A549 (cell line): ENCODE data around the gene B4GALT3. TPM values are rescaled to one million over a fixed set of nuclear protein-coding genes. Genes with fewer than 3 reads are reported as not detected.

Experiments
- ATAC-seq, 2 experiments: fragments of 200-7000 bp in 1 of 2; fragments of >200 bp in 1 of 2; cut with Nextera tagmentation in 1 of 2; cut with Tn5 transposase in 1 of 2; 3 replicates each; pipeline versions ENCODE4 v1.8.0 to v1.9.1; 2018 to 2020; ENCODE audit warnings: mild to moderate bottlenecking in 1 of 2, moderate library complexity in 1 of 2
- CTCF ChIA-PET: fragments of 300-600 bp; sonication (Branson Sonifier 250); formaldehyde crosslinking; extraction: SDS; loops from one replicate; lab custom pipeline; 2021; ENCODE audit warnings: antibody characterized with exemption, inconsistent platforms; lab: Yijun Ruan, JAX
- POLR2A ChIA-PET: fragments of 350-600 bp; formaldehyde crosslinking; extraction: SDS; loops from one replicate; lab custom pipeline; 2021; ENCODE audit warnings: antibody characterized with exemption, inconsistent platforms; lab: Yijun Ruan, JAX
- DNase-seq, 2 experiments: peaks; one replicate each; pipeline versions ENCODE4 v3.0.0 to v3.0.0-alpha.2; 2011 to 2016; ENCODE audit warnings: low read depth in 1 of 2, low spot score in 1 of 2
- FAIRE-seq: peaks from 2 replicates; lab custom pipeline; 2011; peaks lifted over from hg19 to GRCh38; lab: Jason Lieb, UNC
- H3K27ac ChIP-seq, 2 experiments: fragments of >200 bp; sonication (Bioruptor Twin); formaldehyde crosslinking; 3 replicates each; pipeline ENCODE4 v1.5.1; 2016 to 2017
- H3K4me1 ChIP-seq: fragments of >200 bp; sonication (Bioruptor Twin); formaldehyde crosslinking; 3 replicates; pipeline ENCODE4 v1.6.1; 2016
- H3K4me2 ChIP-seq: fragments of >200 bp; sonication (Bioruptor Twin); formaldehyde crosslinking; 3 replicates; pipeline ENCODE4 v1.6.1; 2016
- H3K4me3 ChIP-seq: fragments of >200 bp; sonication (Bioruptor Twin); formaldehyde crosslinking; 3 replicates; pipeline ENCODE4 v1.5.1; 2016
- H3K9me3 ChIP-seq: fragments of >200 bp; sonication (Bioruptor Twin); formaldehyde crosslinking; 3 replicates; pipeline ENCODE4 v1.6.1; 2016
- CBX2 ChIP-seq: fragments of 200-600 bp; sonication (generic); IDR thresholded peaks from 2 replicates; pipeline ENCODE4 v1.6.1; 2016; ENCODE audit warnings: low read depth, mild to moderate bottlenecking, borderline replicate concordance
- CHD2 ChIP-seq: fragments of 150-350 bp; IDR thresholded peaks from 2 replicates; pipeline ENCODE4 v1.6.1; 2014; ENCODE audit warnings: low read length; ENCODE audit not compliant: partially characterized antibody
- FOSB ChIP-seq: fragments of 250-450 bp; sonication (Bioruptor Pico); IDR thresholded peaks from 2 replicates; pipeline ENCODE4 v1.5.0; 2020; ENCODE audit warnings: mild to moderate bottlenecking, moderate library complexity
- HEYL ChIP-seq: fragments of 250-450 bp; sonication (Bioruptor Pico); IDR thresholded peaks from 2 replicates; pipeline ENCODE4 v1.8.0; 2021; ENCODE audit warnings: mild to moderate bottlenecking, moderate library complexity
- HOXB5 ChIP-seq: fragments of 250-450 bp; sonication (Bioruptor Pico); IDR thresholded peaks from 2 replicates; pipeline ENCODE4 v1.5.0; 2020; ENCODE audit warnings: mild to moderate bottlenecking, moderate library complexity
- KDM1A ChIP-seq: fragments of 200-600 bp; sonication (generic); IDR thresholded peaks from 2 replicates; pipeline ENCODE4 v1.6.1; 2016; ENCODE audit warnings: low read depth, mild to moderate bottlenecking
- MAFK ChIP-seq: fragments of 450-650 bp; IDR thresholded peaks from 2 replicates; pipeline ENCODE4 v1.6.1; 2014; ENCODE audit not compliant: partially characterized antibody
- NFE2L2 ChIP-seq: fragments of 150-350 bp; conservative IDR thresholded peaks from 2 replicates; pipeline ENCODE4 v1.6.1; 2014; ENCODE audit warnings: low read length
- POLR2A ChIP-seq: IDR thresholded peaks from 2 replicates; pipeline ENCODE4 v1.6.1; 2012; ENCODE audit warnings: mild to moderate bottlenecking, low read length
- POLR2AphosphoS2 ChIP-seq: conservative IDR thresholded peaks from 2 replicates; pipeline ENCODE4 v1.6.1; 2012; ENCODE audit warnings: low read length, improper control_type of control experiment, inconsistent platforms
- RNF2 ChIP-seq: fragments of 200-600 bp; sonication (generic); IDR thresholded peaks from 2 replicates; pipeline ENCODE4 v1.6.1; 2016; ENCODE audit warnings: low read depth, mild to moderate bottlenecking, antibody characterized with exemption, moderate library complexity, borderline replicate concordance
- TFCP2L1 ChIP-seq: fragments of 250-450 bp; sonication (Bioruptor Pico); IDR thresholded peaks from 2 replicates; pipeline ENCODE4 v1.5.0; 2021; ENCODE audit warnings: mild to moderate bottlenecking
- WGBS: methylation state at CpG from one replicate; pipeline ENCODE4 v1.1.6; 2017; ENCODE audit errors: missing lambda C conversion rate; 5-methylcytosine and 5-hydroxymethylcytosine counted together
- polyA plus RNA-seq, 4 experiments: library from polyadenylated mRNA; depleted of rRNA in 3 of 4; stranded (reverse); fragments of >200 nt; fragmentation: RNase III in 1 of 4; extraction: RNeasy Plus Mini Kit Qiagen cat#74134 plus additional on column Dnase treatment in 1 of 4; gene quantifications; 2 replicates in 3 of 4; 3 replicates in 1 of 4; pipeline ENCODE4 v1.2.3, GENCODE V29; 2011 to 2017
- TF ChIP-seq, protein P1 (sequence below): fragments of 250-450 bp; sonication (Bioruptor Pico); IDR thresholded peaks from 2 replicates; pipeline ENCODE4 v1.5.0; 2021; ENCODE audit warnings: mild to moderate bottlenecking, moderate library complexity, borderline replicate concordance
- TF ChIP-seq, protein P2 (sequence below): IDR thresholded peaks from 2 replicates; pipeline ENCODE4 v1.6.1; 2012
- TF ChIP-seq, protein P3 (sequence below): fragments of 250-450 bp; sonication (Bioruptor Pico); IDR thresholded peaks from 2 replicates; pipeline ENCODE4 v1.5.0; 2020; ENCODE audit warnings: low read depth, mild to moderate bottlenecking, moderate library complexity

Gene B4GALT3
- polyA plus RNA-seq, 2 of the 4 experiments (the other 2 are of a cell fraction): 25.3 to 25.5 TPM

DNA sequence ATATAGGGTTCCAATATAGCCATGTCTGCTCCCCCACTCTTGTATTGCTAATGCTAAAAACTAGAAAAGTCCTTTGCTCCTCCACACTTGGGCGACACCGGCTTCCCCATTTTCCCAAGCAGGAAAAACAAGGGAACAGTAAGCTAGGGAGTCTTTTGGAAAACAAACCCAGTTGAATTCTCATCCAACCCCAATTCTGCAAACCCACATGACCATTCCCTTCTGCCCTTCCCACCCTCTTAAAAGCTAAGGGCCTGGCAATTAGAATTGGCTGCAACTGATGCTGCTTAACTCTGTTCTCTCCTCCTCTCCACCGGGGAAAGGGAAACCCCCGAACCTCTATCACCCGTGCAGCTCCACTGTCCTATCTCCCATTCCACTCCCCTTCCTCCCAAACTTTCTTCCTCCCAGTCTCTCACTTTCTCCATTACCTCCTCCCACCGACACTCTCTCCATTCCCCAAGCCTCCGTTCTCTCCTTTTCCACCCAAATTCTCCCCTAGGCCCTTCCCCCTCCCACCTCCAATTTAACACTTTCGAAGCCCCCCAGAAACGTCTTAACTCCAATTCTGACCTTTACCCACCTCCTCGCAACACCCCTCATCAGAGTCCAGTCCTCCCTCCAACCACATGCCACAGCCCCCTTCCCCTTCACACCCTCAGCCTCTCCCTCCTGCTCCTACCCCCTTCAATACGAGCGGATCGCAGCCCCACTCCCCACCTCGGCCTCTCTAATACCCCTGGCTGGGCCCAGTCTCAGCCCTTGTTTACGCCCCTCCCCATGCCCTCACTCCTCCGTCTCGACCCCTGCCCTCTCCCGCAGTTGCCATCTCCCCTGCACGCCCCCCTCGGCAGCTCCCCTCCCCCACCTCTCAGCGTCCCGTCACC is 45.5 kb downstream of the B4GALT3 start:
- no peak for DNase-seq
- ATAC-seq: peak; percentile 4 to 32; a peak in 5 of 6 replicates
- POLR2A ChIA-PET: interaction anchor here (0.7 to 2.6 kb wide), 10 partner anchors 8 to 118 kb away, joined by 3 to 30 read pairs (median 6); partner anchors contain the start of genes F11R, KLHDC9, NIT1 and PFDN2
- H3K4me2 ChIP-seq: peak overlapping the region; percentile 88
- peak overlapping the region; percentile 67 for H3K4me3 ChIP-seq
- H3K9me3 ChIP-seq: no peaks in the 10 kb centered on the region
- peaks cover 20% of the 10 kb centered on the region for H3K4me1 ChIP-seq
- H3K27ac ChIP-seq: peak overlapping the region; percentile 93 to 95
- 17% methylated on average over 15 of the region's 22 CpGs for WGBS
- CTCF ChIA-PET: interaction anchor here (0.9 to 3.6 kb wide), 4 partner anchors 26 to 60 kb away, joined by 3 to 12 read pairs (median 6); partner anchors contain the start of genes KLHDC9 and PPOX
- no peak for FAIRE-seq
- TF ChIP-seq NFE2L2: no peak
- TF ChIP-seq TFCP2L1: no peak
- TF ChIP-seq FOSB (CRISPR knock-in tag): no peak
- no peak for TF ChIP-seq MAFK
- TF ChIP-seq POLR2A: no peak
- TF ChIP-seq KDM1A: no peak

DNA sequence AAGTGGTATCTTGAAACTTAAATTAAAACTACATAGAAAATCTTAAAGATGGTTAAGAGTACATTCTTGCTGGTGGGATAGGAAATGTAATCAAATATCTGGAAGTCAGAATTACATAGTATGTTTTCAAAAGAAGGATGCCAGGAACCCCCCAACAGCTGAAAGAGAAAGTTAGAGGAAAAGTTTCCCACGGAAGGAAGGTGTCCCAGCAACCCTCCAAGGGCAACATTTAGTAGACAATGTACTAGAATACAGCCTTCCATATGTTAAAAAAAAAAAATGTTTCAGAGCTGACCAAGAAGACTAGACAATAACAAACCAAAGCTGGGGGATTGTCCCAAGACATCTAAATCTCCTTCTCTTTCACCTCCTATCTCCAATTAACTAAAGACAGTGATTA is 47.0 kb downstream of the B4GALT3 start:
- peaks cover 20% of the 10 kb centered on the region for H3K4me1 ChIP-seq
- peak overlapping the region; percentile 88; the same call in 2 of the 3 replicates for H3K4me2 ChIP-seq
- ChIA-PET CTCF (interaction anchor here (1.1 to 3.6 kb wide), 2 partner anchors 13 to 36 kb away, joined by 3 to 12 read pairs; partner anchors contain the start of genes NIT1, PFDN2 and PPOX), POLR2A (no interaction called here)
- FAIRE-seq: no peak
- H3K27ac ChIP-seq: no peak overlapping the region
- no peak overlapping the region for H3K4me3 ChIP-seq
- WGBS: 61% methylated on average over 1 of the region's 1 CpG
- no peaks in the 10 kb centered on the region for H3K9me3 ChIP-seq
- no peak for DNase-seq
- TF ChIP-seq CBX2 (no peak), HOXB5 (no peak), TFCP2L1 (no peak), CHD2 (no peak), FOSB (CRISPR knock-in tag) (no peak), HEYL (no peak), POLR2A (no peak)
- TF ChIP-seq, protein P1, sequence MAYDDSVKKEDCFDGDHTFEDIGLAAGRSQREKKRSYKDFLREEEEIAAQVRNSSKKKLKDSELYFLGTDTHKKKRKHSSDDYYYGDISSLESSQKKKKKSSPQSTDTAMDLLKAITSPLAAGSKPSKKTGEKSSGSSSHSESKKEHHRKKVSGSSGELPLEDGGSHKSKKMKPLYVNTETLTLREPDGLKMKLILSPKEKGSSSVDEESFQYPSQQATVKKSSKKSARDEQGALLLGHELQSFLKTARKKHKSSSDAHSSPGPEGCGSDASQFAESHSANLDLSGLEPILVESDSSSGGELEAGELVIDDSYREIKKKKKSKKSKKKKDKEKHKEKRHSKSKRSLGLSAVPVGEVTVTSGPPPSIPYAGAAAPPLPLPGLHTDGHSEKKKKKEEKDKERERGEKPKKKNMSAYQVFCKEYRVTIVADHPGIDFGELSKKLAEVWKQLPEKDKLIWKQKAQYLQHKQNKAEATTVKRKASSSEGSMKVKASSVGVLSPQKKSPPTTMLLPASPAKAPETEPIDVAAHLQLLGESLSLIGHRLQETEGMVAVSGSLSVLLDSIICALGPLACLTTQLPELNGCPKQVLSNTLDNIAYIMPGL (CRISPR knock-in tag): no peak
- ATAC-seq: no peak

DNA sequence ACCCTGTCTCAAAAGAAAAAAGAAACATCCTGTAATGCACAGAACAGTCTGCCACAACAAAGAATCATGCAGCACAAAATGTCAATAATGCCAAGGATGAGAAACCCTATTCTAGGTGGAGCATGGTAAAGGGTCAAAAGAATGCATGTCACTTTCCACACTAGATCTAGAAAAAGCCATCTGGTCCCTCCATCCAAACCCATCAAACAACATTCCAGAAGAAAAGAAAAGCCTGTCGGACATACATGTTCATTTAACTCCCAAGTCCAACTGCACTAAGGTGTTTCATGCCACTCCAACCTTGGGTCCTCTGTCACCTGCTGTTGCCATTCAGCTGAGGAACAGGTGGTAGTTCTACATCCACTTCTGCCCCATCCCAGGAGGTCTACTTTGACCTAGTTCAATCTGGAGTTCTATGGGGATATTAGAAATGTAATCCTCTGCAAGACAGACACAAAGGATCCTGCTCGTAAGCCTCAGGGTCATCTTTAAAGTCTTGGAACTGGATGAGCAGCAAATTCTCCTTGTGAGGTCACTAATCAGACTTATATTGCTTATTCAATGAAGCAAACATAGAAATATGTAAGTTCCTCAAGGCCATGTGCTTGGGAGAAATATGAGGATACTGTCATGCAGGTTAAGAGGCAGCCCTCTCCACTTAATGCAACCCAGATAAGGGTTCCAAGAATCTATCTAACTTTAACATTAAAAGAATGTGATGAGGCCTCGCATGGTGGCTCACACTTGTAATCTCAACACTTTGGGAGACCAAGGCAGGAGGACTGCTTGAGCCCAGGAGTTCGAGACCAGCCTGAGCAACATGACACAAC is 48.5 kb downstream of the B4GALT3 start:
- Histone ChIP-seq H3K4me1 (peaks cover 12% of the 10 kb centered on the region; the same call in 2 of the 3 replicates), H3K27ac (no peak overlapping the region), H3K9me3 (no peaks in the 10 kb centered on the region), H3K4me3 (no peak overlapping the region), H3K4me2 (no peak overlapping the region)
- FAIRE-seq (no peak), DNase-seq (no peak), ATAC-seq (no peak)
- TF ChIP-seq, protein P2, sequence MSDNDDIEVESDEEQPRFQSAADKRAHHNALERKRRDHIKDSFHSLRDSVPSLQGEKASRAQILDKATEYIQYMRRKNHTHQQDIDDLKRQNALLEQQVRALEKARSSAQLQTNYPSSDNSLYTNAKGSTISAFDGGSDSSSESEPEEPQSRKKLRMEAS: no peak
- no peak for TF ChIP-seq RNF2
- TF ChIP-seq, protein P3, sequence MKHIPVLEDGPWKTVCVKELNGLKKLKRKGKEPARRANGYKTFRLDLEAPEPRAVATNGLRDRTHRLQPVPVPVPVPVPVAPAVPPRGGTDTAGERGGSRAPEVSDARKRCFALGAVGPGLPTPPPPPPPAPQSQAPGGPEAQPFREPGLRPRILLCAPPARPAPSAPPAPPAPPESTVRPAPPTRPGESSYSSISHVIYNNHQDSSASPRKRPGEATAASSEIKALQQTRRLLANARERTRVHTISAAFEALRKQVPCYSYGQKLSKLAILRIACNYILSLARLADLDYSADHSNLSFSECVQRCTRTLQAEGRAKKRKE: no peak
- TF ChIP-seq POLR2AphosphoS2: no peak
- TF ChIP-seq MAFK: no peak
- CTCF ChIA-PET: interaction anchor here (1.1 to 2.4 kb wide), 2 partner anchors 9 to 31 kb away, joined by 3 to 12 read pairs; no protein-coding TSS in a partner anchor
- POLR2A ChIA-PET: no interaction called here
- 99% methylated on average over 4 of the region's 4 CpGs for WGBS
